HCT116 (cell line): ENCODE data around the gene INPP5F. TPM values are rescaled to one million over a fixed set of nuclear protein-coding genes. Genes with fewer than 3 reads are reported as not detected.

Source experiments
- ATAC-seq: fragments of 200-7000 bp; cut with Tn5 transposase; 2 replicates; pipeline ENCODE4 v1.9.1; 2020; ENCODE audit warnings: mild to moderate bottlenecking, moderate library complexity
- BruUV-seq: library from RNA; stranded (reverse); fragments of 400-500 nt; replicated peaks from 2 replicates; lab custom pipeline; 2021; lab: Mats Ljungman, UMichigan
- CTCF ChIA-PET: fragments of 300-600 bp; sonication (Branson Sonifier 250); formaldehyde crosslinking; loops from one replicate; lab custom pipeline; 2021; ENCODE audit warnings: antibody characterized with exemption; lab: Charles Lee
- POLR2A ChIA-PET: fragments of 300-600, 350-600 bp; sonication (Branson Sonifier 250); formaldehyde crosslinking; loops from one replicate; lab custom pipeline; 2021; ENCODE audit warnings: antibody characterized with exemption; lab: Charles Lee
- RAD21 ChIA-PET, 2 experiments: fragments of 300-600 bp; sonication (Branson Sonifier 250); formaldehyde crosslinking; loops; one replicate each; lab custom pipeline; 2023; ENCODE audit warnings: low total read pairs in 2 of 2; ENCODE audit not compliant: uncharacterized antibody in 2 of 2, unreplicated experiment in 2 of 2, low non-redundant PET in 1 of 2; lab: Charles Lee
- DNase-seq: peaks from one replicate; pipeline ENCODE4 v3.0.0-alpha.2; 2010; ENCODE audit warnings: low read depth, low spot score
- H2AFZ ChIP-seq: fragments of 200-600 bp; shearing (Covaris generic), sonication (generic); 2 replicates; pipeline ENCODE4 v1.6.1; 2017; ENCODE audit warnings: low read depth, mixed run types, mixed read lengths, antibody characterized with exemption, low read length; ENCODE audit not compliant: poor library complexity, severe bottlenecking
- H3K27ac ChIP-seq: 2 replicates; pipeline ENCODE4 v1.5.1; 2012; ENCODE audit warnings: low read depth, low read length
- H3K27me3 ChIP-seq: fragments of 200-600 bp; sonication (generic); 2 replicates; pipeline ENCODE4 v1.6.1; 2016; ENCODE audit warnings: mixed run types, low read length, mixed read lengths; ENCODE audit not compliant: insufficient read depth
- H3K36me3 ChIP-seq, 2 experiments: fragments of 200-500 bp in 1 of 2; fragments of 200-600 bp in 1 of 2; sonication (Bioruptor generic) in 1 of 2; sonication (generic) in 1 of 2; 2 replicates each; pipeline versions ENCODE4 v1.5.1 to v1.6.1; 2014 to 2016; ENCODE audit warnings: low read length in 2 of 2, inconsistent platforms in 1 of 2, mixed read lengths in 1 of 2, mixed run types in 1 of 2; ENCODE audit not compliant: insufficient read depth in 2 of 2, control insufficient read depth in 1 of 2
- H3K4me1 ChIP-seq, 2 experiments: fragments of 200-600 bp in 1 of 2; sonication (generic) in 1 of 2; 2 replicates each; pipeline versions ENCODE4 v1.5.1 to v1.6.1; 2012 to 2017; ENCODE audit warnings: low read length in 2 of 2, inconsistent platforms in 1 of 2, mild to moderate bottlenecking in 1 of 2, mixed read lengths in 1 of 2, mixed run types in 1 of 2, moderate library complexity in 1 of 2; ENCODE audit not compliant: insufficient read depth in 2 of 2, control insufficient read depth in 1 of 2
- H3K4me2 ChIP-seq: fragments of 200-600 bp; sonication (generic); 2 replicates; pipeline ENCODE4 v1.6.1; 2017; ENCODE audit warnings: mixed run types, low read length, mixed read lengths
- H3K4me3 ChIP-seq, 2 experiments: fragments of 200-600 bp in 1 of 2; sonication (generic) in 1 of 2; replicated peaks in 1 of 2; 2 replicates each; pipeline ENCODE4 v1.5.1; 2011 to 2016; ENCODE audit warnings: low read length in 2 of 2, control low read depth in 1 of 2, low read depth in 1 of 2, mild to moderate bottlenecking in 1 of 2, mixed read lengths in 1 of 2, mixed run types in 1 of 2
- H3K79me2 ChIP-seq: fragments of 200-600 bp; sonication (generic); 2 replicates; pipeline ENCODE4 v1.6.1; 2017; ENCODE audit warnings: mild to moderate bottlenecking, mixed run types, low read length, moderate library complexity, mixed read lengths; ENCODE audit not compliant: insufficient read depth
- H3K9ac ChIP-seq: fragments of 200-600 bp; sonication (generic); 2 replicates; pipeline ENCODE4 v1.6.1; 2016; ENCODE audit warnings: low read length, mixed read lengths
- H3K9me2 ChIP-seq: fragments of 200-600 bp; sonication (generic), shearing (Covaris generic); 2 replicates; pipeline ENCODE4 v1.6.1; 2017; ENCODE audit warnings: mixed run types, mild to moderate bottlenecking, moderate library complexity; ENCODE audit not compliant: insufficient read depth
- H3K9me3 ChIP-seq, 2 experiments: fragments of 200-500 bp in 1 of 2; fragments of 200-600 bp in 1 of 2; sonication (Bioruptor generic) in 1 of 2; sonication (generic) in 1 of 2; 2 replicates each; pipeline ENCODE4 v1.6.1; 2014 to 2017; ENCODE audit warnings: low read length in 2 of 2, mixed read lengths in 2 of 2, inconsistent platforms in 1 of 2, low read depth in 1 of 2, mild to moderate bottlenecking in 1 of 2, mixed run types in 1 of 2, moderate library complexity in 1 of 2; ENCODE audit not compliant: control insufficient read depth in 1 of 2, insufficient read depth in 1 of 2
- H4K20me1 ChIP-seq: fragments of 200-600 bp; sonication (generic), shearing (Covaris generic); 2 replicates; pipeline ENCODE4 v1.6.1; 2017; ENCODE audit warnings: mixed run types, mild to moderate bottlenecking, moderate library complexity; ENCODE audit not compliant: insufficient read depth
- CEBPB ChIP-seq: IDR thresholded peaks from 2 replicates; pipeline ENCODE4 v1.6.1; 2012; ENCODE audit warnings: low read depth
- ELF1 ChIP-seq: IDR thresholded peaks from 2 replicates; pipeline ENCODE4 v1.6.1; 2012; ENCODE audit warnings: low read depth, borderline replicate concordance
- POLR2A ChIP-seq: IDR thresholded peaks from 2 replicates; pipeline ENCODE4 v1.7.0; 2011; ENCODE audit warnings: borderline replicate concordance; ENCODE audit not compliant: insufficient read depth, insufficient read length; ENCODE audit errors: extremely low read depth
- intact Hi-C: fragments of 100-400 bp; cut with micrococcal nuclease; formaldehyde crosslinking; loops from 2 replicates; pipeline ENCODE4 v1.10.0; 2022
- total RNA-seq: library from RNA; stranded (reverse); gene quantifications from one replicate; pipeline ENCODE4 v1.2.1, GENCODE V29; 2021; ENCODE audit not compliant: unreplicated experiment
- TF ChIP-seq, protein P1 (sequence below): IDR thresholded peaks from 2 replicates; pipeline ENCODE4 v1.6.1; 2012; ENCODE audit warnings: low read depth
- TF ChIP-seq, protein P2 (sequence below): IDR thresholded peaks from 2 replicates; pipeline ENCODE4 v1.6.1; 2012

The INPP5F gene
- total RNA-seq, 1 experiment from 2014 or later = 21.6 TPM

DNA sequence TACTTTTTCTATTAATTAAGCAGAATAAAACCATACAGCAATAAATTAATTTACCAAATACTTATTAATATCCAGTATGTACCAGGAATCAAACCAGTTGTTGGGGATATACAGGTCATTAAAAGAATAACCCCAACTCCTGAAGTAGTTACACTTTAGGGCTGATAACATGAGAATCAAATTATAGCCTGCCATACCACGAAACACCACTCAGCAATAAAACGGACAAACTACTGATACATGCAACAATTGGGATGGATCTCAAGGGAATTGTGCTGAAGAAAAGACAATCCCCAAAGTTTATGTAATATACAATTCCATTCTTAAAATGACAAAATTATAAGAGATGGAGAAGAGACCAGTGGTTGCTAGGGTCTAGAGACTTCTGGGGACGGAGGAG is 124.1 kb downstream of the INPP5F start:
- Histone ChIP-seq H3K27ac (no peak overlapping the region), H3K36me3 (peaks cover 71 to 72% of the 10 kb centered on the region in 2 experiments), H3K4me1 (0 out of 4 replicates have a peak, but pooled peaks cover 0 to 6% of the 10 kb centered on the region in 2 experiments), H4K20me1 (peaks cover 34% of the 10 kb centered on the region; the same call in 1 of the 2 replicates), H3K27me3 (no peaks in the 10 kb centered on the region), H3K9me2 (no peaks in the 10 kb centered on the region), H3K79me2 (peaks cover 86% of the 10 kb centered on the region), H3K4me2 (no peak overlapping the region), H3K4me3 (no peak overlapping the region), H2AFZ (no peak overlapping the region), H3K9ac (no peak overlapping the region), H3K9me3 (no peaks in the 10 kb centered on the region)
- intact Hi-C loops = loop anchor here (10.0 kb wide), 1 partner anchor 655 kb away; no protein-coding TSS in a partner anchor
- no peak for ATAC-seq
- CTCF ChIA-PET = interaction anchor here (0.8 kb wide), 1 partner anchor 241 kb away, joined by 3 read pairs; no protein-coding TSS in a partner anchor
- RAD21 ChIA-PET = no interaction called here
- TF ChIP-seq CEBPB (no peak), ELF1 (no peak), POLR2A (no peak)
- TF ChIP-seq, protein P1, sequence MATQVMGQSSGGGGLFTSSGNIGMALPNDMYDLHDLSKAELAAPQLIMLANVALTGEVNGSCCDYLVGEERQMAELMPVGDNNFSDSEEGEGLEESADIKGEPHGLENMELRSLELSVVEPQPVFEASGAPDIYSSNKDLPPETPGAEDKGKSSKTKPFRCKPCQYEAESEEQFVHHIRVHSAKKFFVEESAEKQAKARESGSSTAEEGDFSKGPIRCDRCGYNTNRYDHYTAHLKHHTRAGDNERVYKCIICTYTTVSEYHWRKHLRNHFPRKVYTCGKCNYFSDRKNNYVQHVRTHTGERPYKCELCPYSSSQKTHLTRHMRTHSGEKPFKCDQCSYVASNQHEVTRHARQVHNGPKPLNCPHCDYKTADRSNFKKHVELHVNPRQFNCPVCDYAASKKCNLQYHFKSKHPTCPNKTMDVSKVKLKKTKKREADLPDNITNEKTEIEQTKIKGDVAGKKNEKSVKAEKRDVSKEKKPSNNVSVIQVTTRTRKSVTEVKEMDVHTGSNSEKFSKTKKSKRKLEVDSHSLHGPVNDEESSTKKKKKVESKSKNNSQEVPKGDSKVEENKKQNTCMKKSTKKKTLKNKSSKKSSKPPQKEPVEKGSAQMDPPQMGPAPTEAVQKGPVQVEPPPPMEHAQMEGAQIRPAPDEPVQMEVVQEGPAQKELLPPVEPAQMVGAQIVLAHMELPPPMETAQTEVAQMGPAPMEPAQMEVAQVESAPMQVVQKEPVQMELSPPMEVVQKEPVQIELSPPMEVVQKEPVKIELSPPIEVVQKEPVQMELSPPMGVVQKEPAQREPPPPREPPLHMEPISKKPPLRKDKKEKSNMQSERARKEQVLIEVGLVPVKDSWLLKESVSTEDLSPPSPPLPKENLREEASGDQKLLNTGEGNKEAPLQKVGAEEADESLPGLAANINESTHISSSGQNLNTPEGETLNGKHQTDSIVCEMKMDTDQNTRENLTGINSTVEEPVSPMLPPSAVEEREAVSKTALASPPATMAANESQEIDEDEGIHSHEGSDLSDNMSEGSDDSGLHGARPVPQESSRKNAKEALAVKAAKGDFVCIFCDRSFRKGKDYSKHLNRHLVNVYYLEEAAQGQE = no peak
- TF ChIP-seq, protein P2, sequence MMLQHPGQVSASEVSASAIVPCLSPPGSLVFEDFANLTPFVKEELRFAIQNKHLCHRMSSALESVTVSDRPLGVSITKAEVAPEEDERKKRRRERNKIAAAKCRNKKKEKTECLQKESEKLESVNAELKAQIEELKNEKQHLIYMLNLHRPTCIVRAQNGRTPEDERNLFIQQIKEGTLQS = no peak
- DNase-seq = no peak
- BruUV-seq = no TSS peak
- POLR2A ChIA-PET = no interaction called here
